ENCODE measurements around the gene CRYBG2. TPM values are rescaled to one million over a fixed set of nuclear protein-coding genes. Genes with fewer than 3 reads are reported as not detected.
A peak's percentile ranks its signal among the peaks of the same experiment; 100 is the strongest.

Gene CRYBG2
- total RNA-seq, 1 experiment from 2014 or later: 21.1 TPM

- Mint-ChIP-seq H3K36me3 (no peaks in the 10 kb centered on the region), H3K27ac (no peak overlapping the region), H3K9me3 (no peaks in the 10 kb centered on the region), H3K4me1 (peaks cover 47% of the 10 kb centered on the region), H3K27me3 (ENCODE audit: low read depth) (no peaks in the 10 kb centered on the region; the same call in 1 of the 2 replicates), H3K4me3 (no peak overlapping the region)
- DNase-seq (ENCODE audit: low spot score) (no peak), ATAC-seq (no peak)
- TF ChIP-seq AR (CRISPR knock-in tag; IDR thresholded peaks at IDR 0.05) (no peak), NR2C2 (CRISPR knock-in tag; IDR thresholded peaks at IDR 0.05) (no peak)
- POLR2A ChIA-PET: interaction anchor here (0.6 to 1.8 kb wide), 7 partner anchors 10 to 194 kb away, joined by 3 to 8 read pairs (median 4); partner anchors contain the start of gene LIN28A
- CTCF ChIA-PET: interaction anchor here (0.6 to 11.1 kb wide), 61 partner anchors 8 to 601 kb away, joined by 3 to 306 read pairs (median 5); partner anchors contain the start of genes CATSPER4, CD52, CEP85 and CNKSR1
Measured at GRCh38 chr1:26286064-26286416, 67.9 kb downstream of the CRYBG2 start.

- ChIA-PET POLR2A (interaction anchor here (0.6 to 1.8 kb wide), 7 partner anchors 10 to 194 kb away, joined by 3 to 8 read pairs (median 4); partner anchors contain the start of gene LIN28A), CTCF (interaction anchor here (0.6 to 11.1 kb wide), 69 partner anchors 9 to 601 kb away, joined by 3 to 306 read pairs (median 5); partner anchors contain the start of genes CATSPER4, CD52, CEP85 and CNKSR1)
- no peaks in the 10 kb centered on the region for H3K36me3 Mint-ChIP-seq
- no peak for TF ChIP-seq NFE2L1 (CRISPR knock-in tag; IDR thresholded peaks at IDR 0.05)
- TF ChIP-seq ZNF425 (CRISPR knock-in tag; conservative IDR thresholded peaks at IDR 0.05): no peak
- no peak for TF ChIP-seq SP1 (CRISPR knock-in tag; conservative IDR thresholded peaks at IDR 0.05)
- TF ChIP-seq CTCF (IDR thresholded peaks at IDR 0.05): peak; percentile 61
- no peak for TF ChIP-seq CBFB (CRISPR knock-in tag; IDR thresholded peaks at IDR 0.05; ENCODE audit: low read depth)
- 0 out of 2 replicates have a peak, but pooled peaks have one; percentile 59 for TF ChIP-seq FOXP1 (CRISPR knock-in tag; IDR thresholded peaks at IDR 0.05; ENCODE audit: borderline replicate concordance)
- TF ChIP-seq JAZF1 (CRISPR knock-in tag; IDR thresholded peaks at IDR 0.05): no peak
- H3K4me1 Mint-ChIP-seq: peaks cover 44% of the 10 kb centered on the region
- H3K27ac Mint-ChIP-seq: no peak overlapping the region
- H3K4me3 Mint-ChIP-seq: no peak overlapping the region
- no peaks in the 10 kb centered on the region; the same call in 1 of the 2 replicates for H3K27me3 Mint-ChIP-seq (ENCODE audit: low read depth)
- no peaks in the 10 kb centered on the region for H3K9me3 Mint-ChIP-seq
- ATAC-seq (peak; percentile 54), DNase-seq (ENCODE audit: low spot score) (peak; percentile 89)
Measured at GRCh38 chr1:26285366-26286063, 68.4 kb downstream of the CRYBG2 start.

- Mint-ChIP-seq H3K4me3 (no peak overlapping the region), H3K27ac (peak overlapping the region; percentile 81), H3K9me3 (no peaks in the 10 kb centered on the region), H3K27me3 (ENCODE audit: low read depth) (no peaks in the 10 kb centered on the region; the same call in 1 of the 2 replicates), H3K4me1 (peaks cover 37% of the 10 kb centered on the region), H3K36me3 (no peaks in the 10 kb centered on the region)
- ATAC-seq: peak; percentile 54
- peak; percentile 86 for TF ChIP-seq CTCF (IDR thresholded peaks at IDR 0.05)
- TF ChIP-seq ZMAT4 (CRISPR knock-in tag; IDR thresholded peaks at IDR 0.05): no peak
- POLR2A ChIA-PET: interaction anchor here (1.4 to 1.8 kb wide), 5 partner anchors 9 to 132 kb away, joined by 4 to 8 read pairs (median 5); partner anchors contain the start of gene LIN28A
- peak; percentile 86 for DNase-seq (ENCODE audit: low spot score)
- CTCF ChIA-PET: interaction anchor here (0.6 to 11.1 kb wide), 54 partner anchors 9 to 580 kb away, joined by 3 to 306 read pairs (median 5); partner anchors contain the start of genes CATSPER4, CD52, CEP85 and CNKSR1
Measured at GRCh38 chr1:26284597-26285347, 69.2 kb downstream of the CRYBG2 start.

All from WTC11 (cell line).